MG63 (cell line): ENCODE data around the gene SEBOX. TPM values are rescaled to one million over a fixed set of nuclear protein-coding genes. Genes with fewer than 3 reads are reported as not detected.

Source experiments
- DNase-seq: peaks from one replicate; pipeline ENCODE4 v3.0.0-alpha.2; 2020
- H3K27me3 ChIP-seq: fragments of 250-450 bp; sonication (Bioruptor Pico); 2 replicates; pipeline ENCODE4 v1.5.1; 2020; ENCODE audit warnings: mild to moderate bottlenecking, moderate library complexity
- H3K36me3 ChIP-seq: fragments of 250-450 bp; sonication (Bioruptor Pico); 2 replicates; pipeline ENCODE4 v1.5.1; 2020; ENCODE audit warnings: mild to moderate bottlenecking, moderate library complexity
- H3K4me3 ChIP-seq: fragments of 250-450 bp; sonication (Bioruptor Pico); 2 replicates; pipeline ENCODE4 v1.5.1; 2020; ENCODE audit warnings: mild to moderate bottlenecking, moderate library complexity
- H3K9me3 ChIP-seq: fragments of 250-450 bp; sonication (Bioruptor Pico); 2 replicates; pipeline ENCODE4 v1.5.1; 2020; ENCODE audit warnings: mild to moderate bottlenecking, moderate library complexity
- total RNA-seq: library from RNA; depleted of rRNA; stranded (reverse); fragments of >200 nt; shearing (Covaris generic); gene quantifications from 2 replicates; pipeline ENCODE4 v1.2.3, GENCODE V29; 2014; ENCODE audit warnings: low replicate concordance; rRNA removed

Gene SEBOX
- total RNA-seq, 1 experiment from 2014 or later = not detected

DNA sequence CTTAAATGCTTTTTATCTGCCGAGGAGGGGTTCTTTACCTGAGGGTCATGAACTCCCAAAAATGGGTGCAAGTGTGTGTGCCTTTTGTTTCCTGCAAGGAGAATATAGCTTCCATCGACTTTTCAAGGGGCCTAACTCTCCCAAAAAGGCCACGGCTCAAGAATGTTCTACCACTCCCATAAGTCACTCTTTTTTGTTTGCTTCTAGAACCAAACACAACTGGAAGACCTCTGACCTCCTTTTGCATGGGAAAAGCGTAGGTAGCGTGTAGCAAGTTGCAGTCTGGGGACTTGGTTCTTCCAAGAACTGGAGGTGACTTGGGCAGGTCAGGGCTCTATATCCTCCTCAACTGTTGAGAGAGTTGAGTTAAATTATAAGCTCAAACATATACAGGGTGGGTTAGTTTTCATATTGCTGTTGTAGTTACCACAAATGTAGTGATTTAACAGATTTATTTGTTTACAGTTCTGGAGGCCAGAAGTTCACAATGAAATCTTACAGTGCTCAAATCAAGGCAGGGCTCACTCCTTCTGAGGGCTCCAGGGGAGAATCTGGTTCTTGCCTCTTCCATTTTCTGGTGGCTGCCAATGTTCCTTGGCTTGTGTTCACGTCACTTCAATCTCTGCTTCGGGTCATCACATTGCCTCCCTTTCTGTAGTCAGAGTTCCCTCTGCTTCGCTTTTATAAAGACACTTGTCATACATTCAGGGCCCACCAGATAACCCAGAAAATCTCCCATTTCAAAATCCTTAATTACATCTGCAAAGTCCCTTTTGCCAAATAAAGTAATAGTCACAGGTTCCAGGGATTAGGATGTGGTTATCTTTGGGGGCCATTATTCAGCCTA lies 44.6 kb downstream of the SEBOX start:
- peaks cover 30% of the 10 kb centered on the region for H3K36me3 ChIP-seq
- no peak for DNase-seq
- H3K4me3 ChIP-seq = peak overlapping the region; percentile 77
- H3K9me3 ChIP-seq = no peaks in the 10 kb centered on the region
- no peaks in the 10 kb centered on the region for H3K27me3 ChIP-seq

- peak overlapping the region; percentile 77 for H3K4me3 ChIP-seq
- DNase-seq = no peak
- no peaks in the 10 kb centered on the region for H3K27me3 ChIP-seq
- peaks cover 24% of the 10 kb centered on the region for H3K36me3 ChIP-seq
- no peaks in the 10 kb centered on the region for H3K9me3 ChIP-seq
Observed at GRCh38 chr17:28319598-28319935, 45.4 kb downstream of the SEBOX start.

DNA sequence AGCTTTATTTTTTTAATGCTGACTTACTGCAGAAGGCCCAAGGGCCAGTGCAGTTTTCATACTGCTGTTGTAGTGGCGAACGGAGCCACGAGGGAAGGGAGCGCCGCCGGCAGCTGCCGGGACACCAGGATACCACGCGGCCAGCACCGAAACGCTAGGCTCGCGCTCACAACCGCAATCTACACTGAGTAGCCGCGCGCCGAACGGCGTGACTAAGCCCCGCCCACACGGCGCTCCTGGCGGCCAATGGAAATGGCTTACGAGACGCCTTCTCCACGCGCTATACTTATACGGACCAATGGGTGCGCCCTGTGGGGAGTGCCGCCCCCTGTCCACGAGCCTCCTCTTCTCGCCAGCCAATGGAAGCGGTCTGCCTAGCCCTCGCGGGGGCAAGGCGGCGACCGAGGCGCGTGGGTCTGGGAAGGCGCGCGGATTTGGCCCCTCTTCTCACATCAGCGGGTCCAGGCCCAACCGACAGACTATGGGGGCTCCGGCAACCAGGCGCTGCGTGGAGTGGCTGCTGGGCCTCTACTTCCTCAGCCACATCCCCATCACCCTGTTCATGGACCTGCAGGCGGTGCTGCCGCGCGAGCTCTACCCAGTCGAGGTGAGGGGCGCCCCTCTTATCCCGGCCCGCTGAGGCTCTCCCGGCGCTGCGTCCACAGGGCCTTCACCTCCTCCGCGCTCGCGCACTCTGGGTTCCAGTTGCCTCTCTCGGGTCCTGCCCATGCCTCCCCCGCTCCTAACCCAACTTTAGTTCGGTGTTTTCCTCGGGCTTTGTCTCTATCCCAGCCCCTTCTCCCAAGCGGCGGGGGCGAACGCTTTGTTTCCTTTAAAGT lies 46.0 kb downstream of the SEBOX start, which contains the start of gene TMEM97:
TMEM97 (plus strand) TSS at position 442 of the 839 bp plus-strand sequence; CDS start at position 482, 40 bp downstream.
- no peaks in the 10 kb centered on the region for H3K9me3 ChIP-seq
- H3K4me3 ChIP-seq = peak within 1 kb of the TSS; percentile 77
- H3K36me3 ChIP-seq = peaks cover 24% of the 10 kb centered on the region
- DNase-seq = peak; percentile 98
- no peaks in the 10 kb centered on the region for H3K27me3 ChIP-seq

- Histone ChIP-seq H3K27me3 (no peaks in the 10 kb centered on the region), H3K36me3 (peaks cover 24% of the 10 kb centered on the region), H3K9me3 (no peaks in the 10 kb centered on the region), H3K4me3 (peak overlapping the region; percentile 77)
- peak; percentile 19 for DNase-seq
Observed at GRCh38 chr17:28317966-28318758, 46.8 kb downstream of the SEBOX start.

DNA sequence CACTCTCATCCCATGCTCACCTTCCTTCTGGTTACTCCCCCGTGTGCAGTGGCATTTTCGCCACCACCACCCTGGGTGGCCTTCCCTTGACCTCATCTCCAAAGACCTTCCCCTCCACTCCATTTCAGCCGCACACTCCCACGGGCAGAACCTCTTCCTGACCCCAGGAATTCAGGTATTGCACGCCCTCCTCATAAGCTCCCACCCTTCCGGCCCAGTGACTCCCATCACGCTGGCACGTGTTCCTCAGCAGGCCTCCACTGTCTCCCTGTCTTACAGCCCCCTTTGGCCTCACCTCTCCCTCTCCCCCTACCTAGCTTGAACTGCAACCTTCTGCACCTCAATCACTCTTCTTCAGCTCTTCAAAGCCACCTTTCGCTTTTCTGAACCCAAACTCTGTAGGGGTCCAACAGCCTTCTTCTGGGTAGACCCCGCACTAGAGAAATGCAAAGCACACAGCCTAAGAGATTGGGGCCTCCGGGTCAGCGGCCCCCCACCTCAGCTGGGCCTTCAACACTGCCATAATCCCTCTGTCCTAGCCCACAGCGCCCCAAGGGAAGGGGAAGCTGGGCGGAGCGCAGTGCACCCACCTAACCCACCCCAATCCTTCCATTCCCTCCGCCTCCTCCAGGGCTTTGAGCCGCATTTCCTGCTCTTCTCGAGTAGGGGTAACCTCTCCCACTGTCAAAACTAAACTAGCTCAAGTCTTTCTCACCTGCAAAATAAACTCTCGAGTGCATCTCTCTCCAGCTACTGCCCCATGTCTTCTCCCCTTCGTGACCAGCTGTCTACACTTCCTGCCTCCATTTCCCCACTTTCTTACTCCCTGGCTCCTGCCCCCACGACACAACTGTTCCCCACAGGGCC lies 47.7 kb downstream of the SEBOX start:
- no peaks in the 10 kb centered on the region for H3K9me3 ChIP-seq
- no peaks in the 10 kb centered on the region for H3K27me3 ChIP-seq
- peaks cover 16% of the 10 kb centered on the region for H3K36me3 ChIP-seq
- DNase-seq = no peak
- H3K4me3 ChIP-seq = peak overlapping the region; percentile 77

DNA sequence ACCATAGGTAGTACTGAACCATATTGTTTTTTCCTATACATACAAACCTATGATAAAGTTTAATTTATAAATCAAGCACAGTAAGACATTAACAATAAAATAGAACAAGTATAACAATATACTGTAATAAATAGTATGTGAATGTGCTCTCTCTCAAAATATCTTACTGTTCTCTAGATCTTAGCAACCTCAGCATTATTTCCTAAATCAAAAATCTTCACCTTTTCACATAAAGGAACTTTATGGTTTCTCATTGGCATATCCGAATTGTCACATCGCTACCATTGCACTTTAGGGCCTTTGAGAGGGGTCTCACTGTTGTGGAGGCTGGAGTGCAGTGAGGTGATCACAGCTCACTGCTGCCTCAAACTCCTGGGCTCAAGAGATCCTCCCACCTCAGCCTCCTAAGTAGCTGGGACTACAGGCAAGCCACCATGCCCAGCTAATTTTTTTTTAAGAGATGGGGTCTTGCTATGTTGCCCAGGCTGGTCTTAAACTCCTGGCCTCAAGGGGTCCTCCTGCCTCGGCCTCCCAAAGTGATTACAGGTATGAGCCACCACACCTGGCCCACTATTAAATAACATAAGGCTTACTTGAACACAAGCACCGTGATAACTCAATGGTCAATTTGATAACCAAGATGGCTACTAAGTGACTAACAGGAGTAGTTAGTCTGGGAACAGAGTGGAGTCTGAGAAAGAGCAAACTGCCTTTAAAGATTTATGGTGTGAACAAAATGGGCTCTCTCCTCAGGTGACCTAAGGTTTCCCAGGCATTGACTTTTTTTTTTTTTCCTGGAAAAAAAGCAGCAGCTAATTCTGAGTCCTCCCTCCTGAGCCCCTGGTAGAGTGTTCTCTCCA lies 48.9 kb downstream of the SEBOX start:
- H3K27me3 ChIP-seq = no peaks in the 10 kb centered on the region
- no peak overlapping the region for H3K4me3 ChIP-seq
- peaks cover 7% of the 10 kb centered on the region for H3K36me3 ChIP-seq
- DNase-seq = no peak
- H3K9me3 ChIP-seq = no peaks in the 10 kb centered on the region

DNA sequence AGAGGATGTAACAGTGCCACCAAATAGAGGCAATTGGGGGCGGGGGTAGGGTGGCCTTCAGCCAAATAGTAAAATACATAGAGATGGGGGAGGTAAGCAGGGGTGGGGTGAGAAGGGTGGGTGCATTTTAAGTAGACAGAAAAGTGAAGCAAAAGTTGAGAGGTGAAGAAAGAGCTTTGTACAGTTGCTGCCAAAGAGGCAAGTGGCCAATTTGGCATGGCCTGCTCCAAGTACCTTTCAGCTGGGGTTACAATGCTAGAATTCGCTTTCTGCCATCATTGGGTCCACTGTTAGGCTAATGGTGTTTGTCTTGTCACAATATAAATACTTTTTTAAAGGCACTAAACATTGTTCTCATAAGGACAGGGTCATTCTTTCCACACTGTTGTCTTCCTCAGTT lies 51.2 kb downstream of the SEBOX start:
- no peaks in the 10 kb centered on the region for H3K9me3 ChIP-seq
- DNase-seq = no peak
- no peak overlapping the region for H3K4me3 ChIP-seq
- no peaks in the 10 kb centered on the region for H3K27me3 ChIP-seq
- no peaks in the 10 kb centered on the region for H3K36me3 ChIP-seq

Other genes starting within 250 kb of the SEBOX start
- gene TMEM97, start 46.0 kb downstream of the SEBOX start, total RNA-seq = 73.3 and 118 TPM in 2 replicates
- gene IFT20, start 29.7 kb downstream of the SEBOX start, total RNA-seq = 41.9 and 64.9 TPM in 2 replicates
- gene TNFAIP1, start 29.4 kb downstream of the SEBOX start, total RNA-seq = 29.2 and 31.9 TPM in 2 replicates
- gene POLDIP2, start 7.7 kb downstream of the SEBOX start, total RNA-seq = 161 and 244 TPM in 2 replicates
- 3.3 TPM in 1 of 2 replicates, not detected in the other for gene VTN, start 5.1 kb upstream of the SEBOX start, total RNA-seq
- 17.2 and 33.1 TPM in 2 replicates for gene SARM1, start 6.5 kb upstream of the SEBOX start, total RNA-seq
- gene SLC46A1, start 41.0 kb upstream of the SEBOX start, total RNA-seq = 2.7 and 13.6 TPM in 2 replicates
- not detected in 2 replicates for gene SLC13A2, start 108.4 kb upstream of the SEBOX start, total RNA-seq
- not detected in 2 replicates for gene FOXN1, start 141.1 kb upstream of the SEBOX start, total RNA-seq
- gene UNC119, start 187.4 kb upstream of the SEBOX start, total RNA-seq = 20.8 and 36.4 TPM in 2 replicates
- 29.5 and 65.1 TPM in 2 replicates for gene PIGS, start 206.3 kb upstream of the SEBOX start, total RNA-seq
- 1.1 TPM in 1 of 2 replicates, not detected in the other for gene ALDOC, start 211.7 kb upstream of the SEBOX start, total RNA-seq
- gene SPAG5, start 233.8 kb upstream of the SEBOX start, total RNA-seq = 45.1 and 82.9 TPM in 2 replicates
- gene RSKR, start 249.0 kb upstream of the SEBOX start, total RNA-seq = 0.79 and 1.3 TPM in 2 replicates